AG04450 (cell line): ENCODE results near the gene RILP. TPM values are rescaled to one million over a fixed set of nuclear protein-coding genes. Genes with fewer than 3 reads are reported as not detected.

Source experiments
- CTCF ChIA-PET: fragments of 300-600, 350-600 bp; formaldehyde crosslinking; extraction: SDS; loops from one replicate; lab custom pipeline; 2022; ENCODE audit warnings: antibody characterized with exemption, inconsistent platforms; lab: Charles Lee
- POLR2A ChIA-PET: fragments of 350-600 bp; formaldehyde crosslinking; extraction: SDS; loops from one replicate; lab custom pipeline; 2021; ENCODE audit warnings: antibody characterized with exemption, inconsistent platforms; lab: Yijun Ruan, JAX
- DNase-seq: peaks from one replicate; pipeline ENCODE4 v3.0.0-alpha.2; 2011; ENCODE audit warnings: low read depth, low spot score
- H3K27ac ChIP-seq: one replicate; pipeline ENCODE4 v1.5.1; 2012; ENCODE audit warnings: low read depth, low read length, control low read depth
- H3K27me3 ChIP-seq: one replicate; pipeline ENCODE4 v1.6.0; 2012; ENCODE audit warnings: low read length; ENCODE audit not compliant: control insufficient read depth, insufficient read depth
- H3K4me3 ChIP-seq: 2 replicates; pipeline ENCODE4 v1.5.1; 2011; ENCODE audit warnings: mild to moderate bottlenecking, low read depth, low read length, control low read depth
- H3K9me3 ChIP-seq: 2 replicates; pipeline ENCODE4 v1.5.1; 2012; ENCODE audit warnings: low read length; ENCODE audit not compliant: control insufficient read depth, insufficient read depth
- CTCF ChIP-seq: IDR thresholded peaks from 2 replicates; pipeline ENCODE4 v1.5.1; 2011; ENCODE audit warnings: low read depth, low read length, control low read depth, inconsistent platforms
- polyA plus RNA-seq: library from polyadenylated mRNA; depleted of rRNA; stranded (reverse); fragments of >200 nt; gene quantifications from 2 replicates; pipeline ENCODE4 v1.2.3, GENCODE V29; 2011

Gene RILP
- polyA plus RNA-seq, 1 experiment = 5.8 TPM

GRCh38 chr17:1643999-1644492 lies 5.6 kb downstream of the RILP start:
- Histone ChIP-seq H3K4me3 (no peak overlapping the region), H3K27me3 (no peaks in the 10 kb centered on the region), H3K27ac (peak overlapping the region; percentile 21), H3K9me3 (peaks cover 4% of the 10 kb centered on the region; the same call in 1 of the 2 replicates)
- TF ChIP-seq CTCF = no peak
- no peak for DNase-seq
- POLR2A ChIA-PET = interaction anchor here (0.6 to 1.0 kb wide), 3 partner anchors 11 to 15 kb away, joined by 3 to 6 read pairs (median 4); partner anchors contain the start of gene SLC43A2
- CTCF ChIA-PET = interaction anchor here (3.2 kb wide), 1 partner anchor 70 kb away, joined by 16 read pairs; no protein-coding TSS in a partner anchor

- ChIA-PET POLR2A (interaction anchor here (0.6 to 0.7 kb wide), 2 partner anchors 11 to 14 kb away, joined by 3 to 4 read pairs; partner anchors contain the start of gene SLC43A2), CTCF (interaction anchor here (3.2 kb wide), 1 partner anchor 69 kb away, joined by 16 read pairs; no protein-coding TSS in a partner anchor)
- DNase-seq = no peak
- peaks cover 4% of the 10 kb centered on the region; the same call in 1 of the 2 replicates for H3K9me3 ChIP-seq
- peak; percentile 15; the same call in 1 of the 2 replicates for TF ChIP-seq CTCF
- no peak overlapping the region for H3K27ac ChIP-seq
- no peaks in the 10 kb centered on the region for H3K27me3 ChIP-seq
- peak overlapping the region; percentile 34 for H3K4me3 ChIP-seq
These were observed 6.2 kb downstream of the RILP start for GRCh38 chr17:1643293-1643998.

- no peak for DNase-seq
- H3K4me3 ChIP-seq = no peak overlapping the region
- ChIA-PET POLR2A (no interaction called here), CTCF (interaction anchor here (0.8 to 1.6 kb wide), 2 partner anchors 9 to 67 kb away, joined by 3 to 4 read pairs; partner anchors contain the start of gene RILP)
- TF ChIP-seq CTCF = no peak
- H3K9me3 ChIP-seq = peaks cover 4% of the 10 kb centered on the region; the same call in 1 of the 2 replicates
- no peak overlapping the region for H3K27ac ChIP-seq
- H3K27me3 ChIP-seq = no peaks in the 10 kb centered on the region
These were observed 8.6 kb downstream of the RILP start for GRCh38 chr17:1641065-1641403.

GRCh38 chr17:1640329-1641064 lies 9.2 kb downstream of the RILP start:
- no peak for DNase-seq
- H3K9me3 ChIP-seq = peaks cover 4% of the 10 kb centered on the region; the same call in 1 of the 2 replicates
- CTCF ChIA-PET = interaction anchor here (0.8 to 1.6 kb wide), 2 partner anchors 9 to 66 kb away, joined by 3 to 4 read pairs; partner anchors contain the start of gene RILP

More at GRCh38 chr17:1640329-1641064, 9.2 kb downstream of the RILP start:
- POLR2A ChIA-PET = no interaction called here
- Histone ChIP-seq H3K27me3 (no peaks in the 10 kb centered on the region), H3K4me3 (no peak overlapping the region), H3K27ac (no peak overlapping the region)
- TF ChIP-seq CTCF = no peak
